ENCODE results near the gene BAHCC1. TPM values are rescaled to one million over a fixed set of nuclear protein-coding genes. Genes with fewer than 3 reads are reported as not detected.

BAHCC1 gene
- total and polyA plus RNA-seq, 2 donors (not counting 1 experiment from before 2014, with no cell fraction given): 1.8 to 7.3 TPM

GRCh38 chr17:81512562-81513371 is 117.5 kb downstream of the BAHCC1 start, which contains the start of gene ACTG1:
Gene ACTG1, minus strand, starts transcription at chr17:81512799. Its CDS starts 445 bp downstream, at chr17:81512354.
- H3K79me2 ChIP-seq (ENCODE audit: control insufficient read depth, insufficient read depth, low read length): peaks cover 63% of the 10 kb centered on the region
- TF ChIP-seq CTCF (conservative IDR thresholded peaks at IDR 0.05 in 1 of 2, IDR thresholded peaks at IDR 0.05 in 1 of 2; ENCODE audit: low read depth in 1 of 2, low read length in 2 of 2) (no peak), EZH2 (IDR thresholded peaks at IDR 0.05; ENCODE audit: low read length, missing control alignments) (no peak)
- no peaks in the 10 kb centered on the region for H3K27me3 ChIP-seq (ENCODE audit: control insufficient read depth, insufficient read depth, low read length)
- peak within 1 kb of the TSS; percentile 91 for H3K27ac ChIP-seq (ENCODE audit: insufficient read depth, low read length)
- no peaks in the 10 kb centered on the region for H3K9me3 ChIP-seq (ENCODE audit: control insufficient read depth, insufficient read depth, low read depth, low read length)
- H3K4me2 ChIP-seq (ENCODE audit: extremely low read depth, insufficient read depth, low read length): peak within 1 kb of the TSS; percentile 79
- H2AFZ ChIP-seq (ENCODE audit: low read length): no peak within 1 kb of the TSS
- peak within 1 kb of the TSS; percentile 82 for H3K9ac ChIP-seq (ENCODE audit: insufficient read depth, low read length)
- H3K36me3 ChIP-seq (ENCODE audit: control insufficient read depth, insufficient read depth, low read length): peaks cover 30% of the 10 kb centered on the region
- H4K20me1 ChIP-seq (ENCODE audit: control insufficient read depth, extremely low read depth, insufficient read depth, low read length): peaks cover 6% of the 10 kb centered on the region
- peaks cover 8% of the 10 kb centered on the region for H3K4me1 ChIP-seq (ENCODE audit: control insufficient read depth, extremely low read depth, insufficient read depth, low read length)
- H3K4me3 ChIP-seq (replicated peaks in 1 of 4; ENCODE audit: control extremely low read depth in 1 of 4, insufficient read depth in 1 of 4, low read depth in 3 of 4, low read length in 4 of 4): peak within 1 kb of the TSS; percentile 86 to 100 (median 94)
- DNase-seq (ENCODE audit: low read depth in 2 of 2): peak; percentile 88 to 92

GRCh38 chr17:81513372-81513752 is 118.1 kb downstream of the BAHCC1 start:
- peak overlapping the region; percentile 12 to 82 (median 54) for H3K4me3 ChIP-seq (replicated peaks in 1 of 4; ENCODE audit: control extremely low read depth in 1 of 4, insufficient read depth in 1 of 4, low read depth in 3 of 4, low read length in 4 of 4)
- peaks cover 6% of the 10 kb centered on the region for H4K20me1 ChIP-seq (ENCODE audit: control insufficient read depth, extremely low read depth, insufficient read depth, low read length)
- H3K27me3 ChIP-seq (ENCODE audit: control insufficient read depth, insufficient read depth, low read length): no peaks in the 10 kb centered on the region
- TF ChIP-seq EZH2 (IDR thresholded peaks at IDR 0.05; ENCODE audit: low read length, missing control alignments) (no peak), CTCF (conservative IDR thresholded peaks at IDR 0.05 in 1 of 2, IDR thresholded peaks at IDR 0.05 in 1 of 2; ENCODE audit: low read depth in 1 of 2, low read length in 2 of 2) (no peak)
- H3K79me2 ChIP-seq (ENCODE audit: control insufficient read depth, insufficient read depth, low read length): peaks cover 68% of the 10 kb centered on the region
- peak overlapping the region; percentile 70 for H3K9ac ChIP-seq (ENCODE audit: insufficient read depth, low read length)
- DNase-seq (ENCODE audit: low read depth in 2 of 2): peak; percentile 59 to 62
- H3K9me3 ChIP-seq (ENCODE audit: control insufficient read depth, insufficient read depth, low read depth, low read length): no peaks in the 10 kb centered on the region
- H3K36me3 ChIP-seq (ENCODE audit: control insufficient read depth, insufficient read depth, low read length): peaks cover 30% of the 10 kb centered on the region
- no peak overlapping the region for H2AFZ ChIP-seq (ENCODE audit: low read length)
- H3K4me1 ChIP-seq (ENCODE audit: control insufficient read depth, extremely low read depth, insufficient read depth, low read length): peaks cover 13% of the 10 kb centered on the region
- H3K27ac ChIP-seq (ENCODE audit: insufficient read depth, low read length): peak overlapping the region; percentile 91
- peak overlapping the region; percentile 53 for H3K4me2 ChIP-seq (ENCODE audit: extremely low read depth, insufficient read depth, low read length)

- Histone ChIP-seq H4K20me1 (ENCODE audit: control insufficient read depth, extremely low read depth, insufficient read depth, low read length) (peaks cover 3% of the 10 kb centered on the region), H3K36me3 (ENCODE audit: control insufficient read depth, insufficient read depth, low read length) (peaks cover 28% of the 10 kb centered on the region), H3K4me2 (ENCODE audit: extremely low read depth, insufficient read depth, low read length) (peak overlapping the region; percentile 53), H3K4me3 (replicated peaks in 1 of 4; ENCODE audit: control extremely low read depth in 1 of 4, insufficient read depth in 1 of 4, low read depth in 3 of 4, low read length in 4 of 4) (peak overlapping the region; percentile 40 to 82 (median 54)), H3K4me1 (ENCODE audit: control insufficient read depth, extremely low read depth, insufficient read depth, low read length) (peaks cover 15% of the 10 kb centered on the region), H3K27me3 (ENCODE audit: control insufficient read depth, insufficient read depth, low read length) (no peaks in the 10 kb centered on the region), H3K9ac (ENCODE audit: insufficient read depth, low read length) (peak overlapping the region; percentile 70), H2AFZ (ENCODE audit: low read length) (no peak overlapping the region), H3K79me2 (ENCODE audit: control insufficient read depth, insufficient read depth, low read length) (peaks cover 65% of the 10 kb centered on the region), H3K27ac (ENCODE audit: insufficient read depth, low read length) (peak overlapping the region; percentile 91), H3K9me3 (ENCODE audit: control insufficient read depth, insufficient read depth, low read depth, low read length) (no peaks in the 10 kb centered on the region)
- TF ChIP-seq CTCF (conservative IDR thresholded peaks at IDR 0.05 in 1 of 2, IDR thresholded peaks at IDR 0.05 in 1 of 2; ENCODE audit: low read depth in 1 of 2, low read length in 2 of 2) (no peak), EZH2 (IDR thresholded peaks at IDR 0.05; ENCODE audit: low read length, missing control alignments) (no peak)
- DNase-seq (ENCODE audit: low read depth in 2 of 2): peak; percentile 72 to 77
These were observed 118.7 kb downstream of the BAHCC1 start for GRCh38 chr17:81513753-81514488.
